ENCODE data around the gene AP3S2. TPM values are rescaled to one million over a fixed set of nuclear protein-coding genes. Genes with fewer than 3 reads are reported as not detected.
"Not testable (repeated sequence)": the region's sequence is repeated elsewhere in the genome, so short reads cannot be mapped to it uniquely, and the experiment has no call there.

Gene AP3S2
- total RNA-seq, 4 donors from 2014 or later, result 37.3 to 73.8 (median 56.2) TPM

DNA sequence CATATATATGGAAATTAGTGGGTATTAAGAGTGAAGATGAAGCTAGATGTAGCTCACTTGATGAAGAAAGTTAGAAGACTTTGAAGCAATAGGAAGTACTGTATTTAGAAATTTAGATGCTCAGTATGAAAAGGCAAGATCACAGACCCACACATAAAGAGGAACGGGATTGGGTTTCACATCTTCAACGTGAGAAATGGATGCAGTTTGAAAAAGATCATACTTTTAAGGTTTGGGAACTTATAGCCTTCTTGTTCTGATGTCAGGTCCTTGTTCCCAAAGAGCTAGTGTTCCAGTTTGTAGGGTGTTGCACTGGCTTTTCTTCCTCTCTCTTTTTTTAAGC is 16.7 kb downstream of the AP3S2 start:
- ATAC-seq (ENCODE audit: low FRiP score), result no peak
- TF ChIP-seq, protein P1, sequence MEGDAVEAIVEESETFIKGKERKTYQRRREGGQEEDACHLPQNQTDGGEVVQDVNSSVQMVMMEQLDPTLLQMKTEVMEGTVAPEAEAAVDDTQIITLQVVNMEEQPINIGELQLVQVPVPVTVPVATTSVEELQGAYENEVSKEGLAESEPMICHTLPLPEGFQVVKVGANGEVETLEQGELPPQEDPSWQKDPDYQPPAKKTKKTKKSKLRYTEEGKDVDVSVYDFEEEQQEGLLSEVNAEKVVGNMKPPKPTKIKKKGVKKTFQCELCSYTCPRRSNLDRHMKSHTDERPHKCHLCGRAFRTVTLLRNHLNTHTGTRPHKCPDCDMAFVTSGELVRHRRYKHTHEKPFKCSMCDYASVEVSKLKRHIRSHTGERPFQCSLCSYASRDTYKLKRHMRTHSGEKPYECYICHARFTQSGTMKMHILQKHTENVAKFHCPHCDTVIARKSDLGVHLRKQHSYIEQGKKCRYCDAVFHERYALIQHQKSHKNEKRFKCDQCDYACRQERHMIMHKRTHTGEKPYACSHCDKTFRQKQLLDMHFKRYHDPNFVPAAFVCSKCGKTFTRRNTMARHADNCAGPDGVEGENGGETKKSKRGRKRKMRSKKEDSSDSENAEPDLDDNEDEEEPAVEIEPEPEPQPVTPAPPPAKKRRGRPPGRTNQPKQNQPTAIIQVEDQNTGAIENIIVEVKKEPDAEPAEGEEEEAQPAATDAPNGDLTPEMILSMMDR (IDR thresholded peaks at IDR 0.05), result no peak
- DNase-seq (ENCODE audit: low spot score), result no peak

DNA sequence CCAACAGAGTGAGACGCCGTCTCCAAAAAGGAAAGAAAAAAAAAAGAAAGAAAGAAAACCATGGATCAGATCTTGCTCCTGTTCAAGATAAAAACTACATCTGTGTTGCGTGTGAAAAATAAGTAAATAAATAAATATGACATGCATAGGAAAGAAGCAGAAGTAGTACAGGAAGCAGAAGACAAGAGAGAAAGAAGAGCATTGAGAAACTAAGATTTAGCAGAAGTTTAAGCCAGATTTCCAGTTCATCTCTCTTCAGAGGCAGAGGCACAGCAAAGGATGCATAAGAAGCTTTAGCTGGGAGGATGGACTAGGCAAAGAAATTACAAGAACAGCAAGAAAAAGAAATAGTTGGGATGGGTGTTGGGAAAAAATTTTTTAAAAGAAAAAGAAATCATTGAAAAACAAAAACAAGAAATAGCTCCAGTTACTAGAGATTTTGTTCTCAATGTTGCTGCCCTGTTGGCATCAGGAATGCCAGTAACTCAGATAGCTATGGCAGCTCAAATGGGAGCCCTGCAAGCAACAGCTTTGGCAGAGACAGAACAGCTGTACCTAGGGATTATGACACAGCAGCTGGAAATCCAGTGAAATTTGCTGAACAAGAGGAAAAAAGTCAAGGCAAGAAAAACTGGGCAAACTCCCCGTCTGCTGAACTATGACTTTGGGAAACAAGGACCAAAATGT is 17.3 kb downstream of the AP3S2 start:
- ATAC-seq (ENCODE audit: low FRiP score), result no peak
- TF ChIP-seq, protein P1 (IDR thresholded peaks at IDR 0.05), result no peak
- DNase-seq (ENCODE audit: low spot score), result no peak

DNA sequence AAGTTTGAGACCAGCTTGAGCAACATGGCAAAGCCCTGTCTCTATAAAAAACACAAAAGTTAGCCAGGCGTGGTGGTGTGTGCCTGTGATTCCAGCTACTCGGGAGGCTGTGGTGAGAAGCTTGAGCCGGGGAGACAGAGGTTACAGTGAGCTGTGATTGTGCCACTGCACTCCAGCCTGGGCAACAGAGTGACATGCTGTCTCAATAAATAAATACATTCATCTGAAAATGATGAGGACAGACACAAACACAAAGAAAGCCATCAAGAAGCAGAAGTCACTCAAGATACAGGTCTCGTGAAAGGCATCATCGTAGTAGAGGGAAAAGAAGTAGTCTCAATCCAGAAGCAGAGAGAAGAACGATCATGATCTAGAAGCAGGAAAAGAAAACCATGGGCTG is 18.1 kb downstream of the AP3S2 start:
- TF ChIP-seq, protein P1 (IDR thresholded peaks at IDR 0.05), result no peak
- DNase-seq (ENCODE audit: low spot score) (no peak), ATAC-seq (ENCODE audit: low FRiP score) (no peak)

DNA sequence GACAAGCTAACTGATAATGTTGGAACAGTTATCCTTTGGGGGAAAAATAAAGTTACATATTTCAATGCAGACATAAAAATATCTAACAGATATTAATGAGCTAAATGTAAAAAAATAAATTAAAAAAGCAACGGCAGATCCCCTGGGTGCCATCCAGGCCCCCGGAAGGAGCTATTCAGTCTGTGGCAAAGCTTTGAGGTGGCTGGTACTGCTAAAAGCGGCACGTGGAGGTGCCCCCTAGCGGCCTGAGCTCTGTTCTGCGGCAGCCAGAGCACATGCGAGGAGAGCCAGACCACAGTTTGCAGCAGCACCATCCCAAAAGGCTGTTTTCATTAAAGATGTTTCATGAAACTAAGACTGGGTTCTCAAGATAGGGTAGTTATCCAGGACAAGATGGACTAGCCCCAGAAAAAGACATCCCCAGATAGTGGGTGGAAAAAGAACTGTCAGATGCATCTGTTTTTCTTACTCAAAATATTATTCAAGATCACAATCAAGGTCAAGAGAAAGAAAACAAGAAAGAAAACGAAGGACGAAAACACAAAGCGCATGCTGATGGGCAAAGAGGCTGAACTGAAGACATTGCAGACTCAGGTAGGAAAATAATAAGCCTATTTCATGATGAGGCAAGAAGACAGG is 18.7 kb downstream of the AP3S2 start:
- ATAC-seq (ENCODE audit: low FRiP score), result peak; percentile 89
- peak; percentile 77 for DNase-seq (ENCODE audit: low spot score)
- TF ChIP-seq, protein P1 (IDR thresholded peaks at IDR 0.05), result peak in 2 of 3 donors; percentile 22 to 48

DNA sequence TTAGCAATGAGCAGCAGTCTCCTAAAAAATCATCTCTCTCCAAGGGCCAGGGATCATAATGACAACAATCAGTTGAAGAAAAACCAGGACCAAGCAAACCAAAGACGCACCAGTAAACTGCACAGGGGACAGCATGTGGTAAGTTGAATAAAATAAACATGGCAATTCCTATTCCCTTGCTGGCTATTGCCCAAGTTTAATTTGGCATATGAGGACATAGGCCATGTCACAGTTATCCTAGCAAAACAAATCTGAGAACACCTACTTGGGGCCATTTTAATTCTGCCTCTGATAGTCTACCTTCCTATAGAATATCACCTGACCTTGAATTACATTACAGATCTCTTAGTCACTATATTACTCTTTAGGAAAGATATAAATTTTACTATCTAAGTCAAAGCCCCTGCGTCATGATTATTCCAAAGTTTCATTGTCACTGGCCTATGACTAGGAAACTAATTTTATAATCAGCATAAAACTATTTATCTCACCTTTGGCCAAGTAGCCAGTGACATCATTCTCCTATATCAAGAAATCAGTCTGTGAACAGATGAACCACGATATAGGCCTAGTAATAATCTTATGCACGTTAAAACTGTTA is 23.0 kb downstream of the AP3S2 start:
- TF ChIP-seq, protein P1 (IDR thresholded peaks at IDR 0.05), result no peak
- ATAC-seq (ENCODE audit: low FRiP score), result no peak

DNA sequence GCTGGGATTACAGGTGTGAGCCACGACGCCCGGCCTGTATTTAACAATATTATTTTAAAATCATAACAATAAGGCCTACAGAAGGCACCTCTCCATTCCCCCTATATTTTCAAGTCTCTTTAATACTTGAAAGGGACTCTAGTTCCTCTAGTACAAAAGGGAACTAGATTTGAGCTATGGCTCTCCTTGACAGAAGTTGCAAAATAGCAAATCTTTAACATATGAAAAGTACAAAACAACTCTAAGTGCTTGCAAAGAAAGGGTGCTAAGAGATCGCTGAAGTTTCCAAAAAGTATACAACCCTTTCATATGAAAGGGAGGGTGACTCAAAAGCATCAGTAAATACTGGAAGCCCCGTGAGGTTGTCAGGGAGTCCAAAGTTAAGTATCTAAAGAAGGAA is 23.8 kb downstream of the AP3S2 start:
- no peak for ATAC-seq (ENCODE audit: low FRiP score)
- TF ChIP-seq, protein P1 (IDR thresholded peaks at IDR 0.05), result no peak
- DNase-seq (ENCODE audit: low spot score), result no peak

More for the DNA sequence above, 23.0 kb downstream of the AP3S2 start:
- no peak for DNase-seq (ENCODE audit: low spot score)

DNA sequence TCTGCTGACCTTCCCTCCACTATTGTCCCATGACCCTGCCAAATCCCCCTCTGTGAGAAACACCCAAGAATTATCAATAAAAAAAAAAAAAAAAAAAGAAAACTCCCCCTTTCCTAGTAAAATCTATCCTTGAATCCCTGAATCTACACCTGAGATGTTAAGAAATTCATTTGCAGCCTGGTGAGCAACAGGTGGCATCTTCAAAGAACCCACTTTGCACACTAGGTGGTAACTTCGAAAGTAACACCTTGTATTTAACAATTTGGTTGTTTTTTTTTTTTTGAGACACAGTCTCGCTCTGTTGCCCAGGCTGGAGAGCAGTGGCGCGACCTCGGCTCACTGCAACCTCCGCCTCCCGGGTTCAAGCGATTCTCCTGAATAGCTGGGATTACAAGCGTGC is 24.3 kb downstream of the AP3S2 start:
- not testable (repeated sequence) for DNase-seq (ENCODE audit: low spot score); ATAC-seq (ENCODE audit: low FRiP score)

Data from omental fat pad (tissue), 4 donors.